Measurements from ENCODE around the gene B3GNT2. TPM values are rescaled to one million over a fixed set of nuclear protein-coding genes. Genes with fewer than 3 reads are reported as not detected.

Gene B3GNT2
- total and polyA plus RNA-seq, 9 of the 15 experiments (the other 6 are each of a cell fraction or from before 2014, with no cell fraction given): 6.0 to 38.9 (median 25.0) TPM

- H3K27ac ChIP-seq (ENCODE audit: extremely low read depth, low read depth, low read length): peak overlapping the region; percentile 8
- ChIA-PET CTCF (ENCODE audit: low intra/inter-chr PET ratio) (no interaction called here), POLR2A (interaction anchor here (0.9 kb wide), 1 partner anchor 13 kb away, joined by 3 read pairs; no protein-coding TSS in a partner anchor)
- intact Hi-C loops (cut with micrococcal nuclease) (no loop called here), in situ Hi-C loops (cut with MboI) (no loop called here)
- DNase-seq (ENCODE audit: extremely low read depth in 1 of 4, low spot score in 3 of 4) (peak in 2 of 4 experiments; percentile 46 to 47), FAIRE-seq (peak; percentile 56), ATAC-seq (peak; percentile 65)
- H3K9me1 ChIP-seq (ENCODE audit: control insufficient read depth, insufficient read depth, low read length): peaks cover 3% of the 10 kb centered on the region
- peaks cover 18 to 46% of the 10 kb centered on the region in 2 experiments for H3K4me1 ChIP-seq (replicated peaks in 1 of 2; ENCODE audit: control insufficient read depth in 2 of 2, insufficient read depth in 2 of 2, low read length in 2 of 2)
- peaks cover 10% of the 10 kb centered on the region; the same call in 1 of the 3 replicates for H3K36me3 ChIP-seq (ENCODE audit: control insufficient read depth, insufficient read depth, low read length)
- peaks cover 100% of the 10 kb centered on the region for H3K79me2 ChIP-seq (ENCODE audit: control insufficient read depth, insufficient read depth, low read length)
- H4K20me1 ChIP-seq (replicated peaks; ENCODE audit: control insufficient read depth, insufficient read depth, low read length): peaks cover 47% of the 10 kb centered on the region
- peak overlapping the region; percentile 42 for H3K4me2 ChIP-seq (ENCODE audit: insufficient read depth, low read length)
- H2AFZ ChIP-seq (ENCODE audit: low read depth, low read length): no peak overlapping the region
- no TSS peak for BruUV-seq (replicated peaks)
- no peaks in the 10 kb centered on the region for H3K27me3 ChIP-seq (ENCODE audit: control insufficient read depth in 2 of 2, insufficient read depth in 2 of 2, low read length in 2 of 2)
- H3K4me3 ChIP-seq: no peak overlapping the region
- 33% methylated on average over 9 of the region's 9 CpGs for WGBS (ENCODE audit: insufficient coverage, low coverage, missing lambda C conversion rate)
- peak overlapping the region in 1 of 2 experiments; percentile 71; a peak in 1 of 4 replicates for H3K9ac ChIP-seq (ENCODE audit: insufficient read depth in 1 of 2, low read depth in 2 of 2, low read length in 2 of 2)
- H3K9me3 ChIP-seq (replicated peaks; ENCODE audit: control insufficient read depth, insufficient read depth, low read depth, low read length): no peaks in the 10 kb centered on the region
- TF ChIP-seq SIX5 (IDR thresholded peaks at IDR 0.05; ENCODE audit: borderline replicate concordance in 1 of 2, insufficient read depth in 1 of 2, low read depth in 1 of 2, low read length in 2 of 2) (no peak), ZNF586 (CRISPR knock-in tag; conservative IDR thresholded peaks at IDR 0.05) (no peak), ZNF449 (CRISPR knock-in tag; IDR thresholded peaks at IDR 0.05) (no peak), HNRNPL (IDR thresholded peaks at IDR 0.05; ENCODE audit: low read depth, low read length) (no peak), ATF6 (CRISPR knock-in tag; IDR thresholded peaks at IDR 0.05) (no peak), POLR2H (tag; IDR thresholded peaks at IDR 0.05; ENCODE audit: low read depth) (no peak), ETV5 (CRISPR knock-in tag; IDR thresholded peaks at IDR 0.05; ENCODE audit: low read depth) (no peak), HMBOX1 (IDR thresholded peaks at IDR 0.05) (peak; percentile 23), CEBPB (tag; IDR thresholded peaks at IDR 0.05) (peak; percentile 76), NFATC3 (IDR thresholded peaks at IDR 0.05) (no peak), ZNF431 (CRISPR knock-in tag; IDR thresholded peaks at IDR 0.05) (no peak), GATAD2B (IDR thresholded peaks at IDR 0.05; ENCODE audit: borderline replicate concordance) (no peak), SMARCA5 (IDR thresholded peaks at IDR 0.05) (peak; percentile 31; the same call in 1 of the 2 replicates), PTTG1 (tag; IDR thresholded peaks at IDR 0.05; ENCODE audit: low read depth) (no peak), TAF7 (tag; IDR thresholded peaks at IDR 0.05) (no peak), ZNF140 (CRISPR knock-in tag; IDR thresholded peaks at IDR 0.05) (no peak), CHD1 (IDR thresholded peaks at IDR 0.05; ENCODE audit: low read length) (no peak), NR2C2 (CRISPR knock-in tag; IDR thresholded peaks at IDR 0.05) (no peak), NR2C2 (tag; IDR thresholded peaks at IDR 0.05) (peak; percentile 85)
These were observed 6.3 kb downstream of the B3GNT2 start for GRCh38 chr2:62202019-62202722.

Data from K562 (cell line).